ENCODE results near the gene OPTN.

DNA sequence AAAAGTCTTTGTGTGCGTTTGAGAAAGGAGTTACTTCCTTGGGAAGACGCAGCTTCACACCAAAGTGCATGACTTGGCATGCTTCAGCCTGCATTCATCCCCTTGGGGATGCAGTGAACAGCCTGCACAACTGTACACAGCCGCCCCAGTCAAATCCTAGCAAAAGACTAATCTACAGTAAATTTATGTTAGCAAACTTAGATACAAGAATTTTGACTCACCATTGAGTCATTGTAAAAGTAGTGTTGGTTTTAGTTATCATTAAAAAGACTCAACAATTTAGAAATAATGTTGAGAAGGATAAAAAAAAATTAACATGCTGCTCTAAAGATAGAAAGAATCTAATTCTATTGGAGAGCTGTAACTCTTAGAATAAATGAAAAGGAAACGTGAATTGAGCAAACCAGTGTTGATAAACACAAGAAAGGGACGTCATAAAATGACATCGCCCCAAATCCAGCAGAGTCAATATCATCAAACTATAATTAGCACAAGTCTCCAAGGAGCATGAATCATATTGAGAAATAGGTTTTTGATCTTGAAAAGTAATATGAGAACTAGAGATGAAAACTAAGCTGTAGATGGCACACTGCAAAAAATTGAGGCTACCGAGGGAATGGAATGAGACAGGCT, 11.9 kb upstream of the OPTN start:
- TF ChIP-seq, protein P1, sequence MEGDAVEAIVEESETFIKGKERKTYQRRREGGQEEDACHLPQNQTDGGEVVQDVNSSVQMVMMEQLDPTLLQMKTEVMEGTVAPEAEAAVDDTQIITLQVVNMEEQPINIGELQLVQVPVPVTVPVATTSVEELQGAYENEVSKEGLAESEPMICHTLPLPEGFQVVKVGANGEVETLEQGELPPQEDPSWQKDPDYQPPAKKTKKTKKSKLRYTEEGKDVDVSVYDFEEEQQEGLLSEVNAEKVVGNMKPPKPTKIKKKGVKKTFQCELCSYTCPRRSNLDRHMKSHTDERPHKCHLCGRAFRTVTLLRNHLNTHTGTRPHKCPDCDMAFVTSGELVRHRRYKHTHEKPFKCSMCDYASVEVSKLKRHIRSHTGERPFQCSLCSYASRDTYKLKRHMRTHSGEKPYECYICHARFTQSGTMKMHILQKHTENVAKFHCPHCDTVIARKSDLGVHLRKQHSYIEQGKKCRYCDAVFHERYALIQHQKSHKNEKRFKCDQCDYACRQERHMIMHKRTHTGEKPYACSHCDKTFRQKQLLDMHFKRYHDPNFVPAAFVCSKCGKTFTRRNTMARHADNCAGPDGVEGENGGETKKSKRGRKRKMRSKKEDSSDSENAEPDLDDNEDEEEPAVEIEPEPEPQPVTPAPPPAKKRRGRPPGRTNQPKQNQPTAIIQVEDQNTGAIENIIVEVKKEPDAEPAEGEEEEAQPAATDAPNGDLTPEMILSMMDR (IDR thresholded peaks at IDR 0.05 in 4 of 5, conservative IDR thresholded peaks at IDR 0.05 in 1 of 5), result no peak
- no peak for TF ChIP-seq POLR2A (IDR thresholded peaks at IDR 0.05)

Data from gastrocnemius medialis (tissue), 4 donors.